GM12873 (cell line): ENCODE data around the gene TEDC1.

ENCODE experiments used
- CTCF ChIP-seq: IDR thresholded peaks from 2 replicates; pipeline ENCODE4 v1.5.1; 2012; ENCODE audit warnings: low read depth, mild to moderate bottlenecking, moderate library complexity, low read length, control low read depth; ENCODE audit not compliant: insufficient read depth; ENCODE audit errors: missing control alignments

TEDC1 gene

GRCh38 chr14:105468621-105469241, 22.3 kb upstream of the TEDC1 start:
- no peak for TF ChIP-seq CTCF

- TF ChIP-seq CTCF = no peak
Observed at GRCh38 chr14:105469456-105470349, 21.3 kb upstream of the TEDC1 start.

- TF ChIP-seq CTCF = no peak
Observed at GRCh38 chr14:105470350-105471296, 20.4 kb upstream of the TEDC1 start.

GRCh38 chr14:105471297-105471821, 19.7 kb upstream of the TEDC1 start:
- TF ChIP-seq CTCF = no peak

- TF ChIP-seq CTCF = no peak
Observed at GRCh38 chr14:105471823-105472485, 19.1 kb upstream of the TEDC1 start.

GRCh38 chr14:105472486-105472991, 18.5 kb upstream of the TEDC1 start:
- TF ChIP-seq CTCF = no peak
